Medulla oblongata (tissue), 1 donor: ENCODE results near the gene STK39.

Experiments
- DNase-seq: peaks from one replicate; pipeline ENCODE4 v3.0.0-alpha.2; 2015; ENCODE audit errors: extremely low spot score

STK39 gene

DNA sequence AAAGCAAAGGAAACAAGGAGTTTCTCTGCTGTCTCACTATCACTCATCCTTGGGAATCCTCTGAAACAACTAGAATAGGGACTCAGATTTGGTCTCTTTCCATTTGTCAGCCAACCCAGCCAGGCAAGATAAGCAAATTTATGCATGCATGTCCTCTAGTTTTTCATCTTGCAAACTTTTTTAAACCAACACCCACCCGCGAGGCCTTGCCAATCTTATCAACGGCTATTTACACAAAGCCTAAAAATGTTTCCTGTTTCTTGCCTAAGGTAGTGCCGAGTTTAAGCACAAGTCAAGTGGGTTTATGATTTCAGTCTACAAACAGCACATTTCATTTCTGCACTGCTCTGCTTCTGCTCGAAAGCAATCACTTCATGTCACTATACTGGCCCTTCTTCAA, 240.9 kb downstream of the STK39 start:
- no peak for DNase-seq

GRCh38 chr2:168005586-168005985, 241.8 kb downstream of the STK39 start:
- no peak for DNase-seq

GRCh38 chr2:168003876-168004275, 243.5 kb downstream of the STK39 start:
- no peak for DNase-seq

DNA sequence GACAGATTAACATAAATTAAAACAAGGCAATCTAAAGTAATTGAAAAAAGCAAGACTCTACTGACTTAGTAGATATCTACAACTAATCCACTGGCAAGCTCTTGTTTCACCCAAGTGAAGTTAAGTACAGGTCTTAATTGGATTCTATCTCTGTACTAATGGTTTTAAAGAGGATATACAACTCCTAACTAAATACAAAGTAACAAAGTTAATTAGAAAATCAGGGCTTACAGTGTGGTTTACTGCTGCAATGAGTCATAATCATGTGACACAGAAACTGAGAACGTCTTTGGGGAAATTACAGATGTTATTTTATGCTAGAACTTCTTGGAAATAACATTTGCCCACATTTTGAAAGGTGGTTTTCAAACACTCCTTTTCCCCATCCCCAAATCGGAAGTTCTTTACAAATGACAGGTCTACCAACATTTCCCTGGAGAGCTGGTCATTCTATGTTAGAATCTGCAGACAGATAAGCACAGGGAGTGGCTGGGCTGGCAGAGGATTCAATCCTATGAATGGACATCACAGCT, 245.3 kb downstream of the STK39 start:
- DNase-seq = no peak

DNA sequence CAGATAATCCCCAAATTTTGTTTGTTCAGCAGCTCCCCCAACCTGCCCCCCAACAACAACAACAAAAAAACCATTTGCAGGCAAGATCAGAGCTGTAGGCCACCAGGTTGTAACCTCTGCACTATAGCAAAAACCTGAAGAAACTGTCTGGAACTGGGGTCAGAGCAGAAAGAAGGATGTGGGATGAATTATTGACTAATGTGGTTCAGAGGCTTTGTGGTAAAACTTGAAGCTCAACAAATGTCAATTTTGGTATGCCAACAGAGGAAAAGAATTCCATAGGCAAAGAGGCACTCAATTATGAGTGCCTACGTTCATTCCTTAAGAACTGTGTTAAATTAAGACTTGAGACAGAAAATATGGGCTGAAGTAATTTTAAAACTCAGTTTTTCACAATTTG, 255.1 kb downstream of the STK39 start:
- DNase-seq = no peak

DNA sequence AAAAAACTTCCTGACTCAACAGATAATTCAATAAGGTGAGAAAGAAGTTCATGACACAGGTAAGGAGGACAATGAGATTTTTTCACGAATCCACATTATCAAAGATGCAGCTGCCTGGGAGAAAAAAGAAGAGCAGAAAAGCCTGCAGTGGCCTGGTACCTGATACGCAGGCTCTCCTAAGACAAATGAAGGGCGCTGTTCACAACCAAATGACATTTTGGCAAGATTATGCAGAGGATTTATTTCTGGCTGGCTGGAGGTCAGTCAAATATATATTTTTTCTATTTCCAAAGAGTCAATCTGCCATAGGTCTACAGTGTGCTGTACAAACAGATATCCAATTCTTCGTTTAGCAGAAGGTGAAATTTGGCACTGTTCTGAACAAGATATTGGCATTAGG, 257.3 kb downstream of the STK39 start:
- no peak for DNase-seq

DNA sequence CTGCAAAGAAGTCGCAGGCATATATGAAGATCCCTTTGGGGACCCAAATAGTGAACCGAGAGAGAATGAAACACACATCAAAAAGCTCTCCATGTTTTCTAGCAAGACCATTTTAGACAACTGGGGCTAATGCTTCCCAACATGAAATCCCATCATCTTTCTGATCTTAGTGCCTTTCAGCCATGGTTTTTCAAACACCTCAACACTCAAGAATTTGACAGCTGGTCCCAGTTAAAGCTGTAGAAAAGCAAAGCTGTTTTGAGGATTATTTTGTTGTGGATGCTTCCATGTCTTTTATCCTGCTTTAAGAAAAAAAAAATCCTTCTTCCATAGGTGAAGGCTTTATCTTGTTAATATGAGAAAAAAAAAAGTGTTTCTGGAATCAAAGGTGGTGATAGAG, 259.1 kb downstream of the STK39 start:
- no peak for DNase-seq

DNA sequence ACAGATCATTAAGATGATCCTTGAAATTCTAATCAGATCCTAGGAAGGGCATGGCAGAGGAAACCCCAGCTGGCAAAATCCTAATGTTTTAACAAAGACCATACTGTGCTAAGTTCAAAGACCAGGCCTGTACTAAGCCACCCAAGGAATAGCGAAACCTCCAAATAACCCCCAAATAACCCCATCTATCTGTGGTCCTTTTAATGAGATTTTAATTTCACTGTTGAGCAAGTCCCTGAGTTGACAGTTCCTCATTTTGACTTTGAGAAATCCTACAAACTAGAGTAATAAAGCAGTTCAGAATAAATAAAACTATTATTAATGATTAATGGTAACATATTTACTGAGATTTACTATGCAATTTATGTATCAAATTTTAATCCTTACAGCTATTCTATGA, 259.8 kb downstream of the STK39 start:
- no peak for DNase-seq

- DNase-seq = no peak
Measured at GRCh38 chr2:167987026-167987425, 260.4 kb downstream of the STK39 start.

DNA sequence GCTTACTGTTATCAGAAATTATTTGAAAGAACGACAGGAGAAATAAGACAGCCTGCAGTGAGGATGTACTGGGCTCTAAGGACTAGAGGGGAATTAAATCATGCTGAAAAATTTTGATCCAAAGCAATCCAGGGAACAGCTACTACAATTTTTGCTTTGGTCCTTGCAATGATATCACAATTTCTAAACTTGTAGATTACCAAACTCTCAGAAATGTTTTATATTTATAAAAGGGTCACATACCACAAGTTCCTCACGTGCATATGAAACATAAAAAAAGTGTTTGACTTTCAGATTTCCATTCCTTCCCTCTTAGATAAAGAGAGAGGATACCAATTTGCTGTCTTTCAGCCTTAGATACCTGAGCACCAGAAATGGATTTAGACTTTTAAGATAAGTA, 261.2 kb downstream of the STK39 start:
- no peak for DNase-seq

GRCh38 chr2:167981945-167982344, 265.4 kb downstream of the STK39 start:
- no peak for DNase-seq

DNA sequence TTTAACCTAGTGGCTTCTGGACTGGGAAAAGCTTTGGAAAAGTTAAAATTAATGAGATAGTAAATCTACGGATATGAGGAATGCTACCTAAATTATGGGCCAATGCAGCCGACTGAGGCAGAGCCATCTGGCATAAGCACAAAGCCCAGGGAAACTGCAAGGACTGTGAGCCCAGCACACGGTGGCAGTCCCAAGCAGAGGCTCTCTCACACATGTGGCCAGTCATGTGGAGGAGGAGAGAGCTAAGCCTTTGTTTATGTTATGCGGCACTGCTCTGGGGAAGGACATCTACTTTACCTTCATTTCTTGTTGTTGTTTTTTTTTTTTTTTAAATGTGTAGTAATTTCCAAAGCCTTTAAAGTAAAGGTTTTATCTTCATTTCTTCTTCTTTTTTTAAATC, 267.0 kb downstream of the STK39 start:
- peak; percentile 61 for DNase-seq

GRCh38 chr2:167972746-167973145, 274.6 kb downstream of the STK39 start:
- DNase-seq = no peak

- DNase-seq = no peak
Measured at GRCh38 chr2:167972020-167972419, 275.4 kb downstream of the STK39 start.

GRCh38 chr2:167966937-167967913, 280.2 kb downstream of the STK39 start:
- no peak for DNase-seq

DNA sequence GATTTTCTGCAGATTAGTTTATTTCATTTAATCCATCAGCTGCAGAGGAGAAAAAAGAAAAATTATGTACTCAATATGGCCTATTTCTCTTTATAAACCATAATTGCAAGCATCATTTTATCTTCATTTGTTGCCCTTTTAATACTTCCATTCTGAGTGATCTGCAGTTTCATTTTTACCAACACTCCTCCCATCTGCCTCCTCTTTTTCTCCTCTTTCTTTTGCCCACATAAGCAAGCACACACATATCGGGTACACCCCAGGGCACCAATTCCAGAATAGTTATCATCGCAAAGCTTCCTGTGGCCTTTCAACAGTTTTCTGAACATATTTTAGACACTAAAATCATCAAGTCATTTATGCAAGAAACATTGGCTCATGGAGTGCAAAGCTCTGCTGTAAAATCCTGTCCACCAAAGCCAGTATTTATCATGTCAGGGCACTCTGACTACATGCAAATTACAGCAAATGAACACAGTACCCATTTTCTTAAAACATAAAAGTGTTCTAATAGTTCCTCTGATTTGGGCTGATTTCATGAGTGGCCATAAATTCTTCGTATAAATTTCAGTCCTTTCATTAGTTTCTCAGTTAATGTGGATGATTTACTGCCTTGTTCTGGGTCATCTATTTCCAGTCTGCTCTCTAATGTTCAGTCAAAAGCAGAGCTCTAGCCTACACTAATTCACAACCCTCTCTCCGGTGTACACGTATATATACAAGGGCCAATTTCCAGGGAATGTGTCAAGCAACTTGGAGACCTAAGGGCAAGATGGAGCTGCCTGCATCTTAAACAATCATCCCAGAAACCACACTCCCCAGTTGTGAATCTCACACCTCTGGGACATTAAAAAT, 281.3 kb downstream of the STK39 start:
- DNase-seq = no peak

GRCh38 chr2:167964650-167965413, 282.6 kb downstream of the STK39 start:
- DNase-seq = peak; percentile 30

DNA sequence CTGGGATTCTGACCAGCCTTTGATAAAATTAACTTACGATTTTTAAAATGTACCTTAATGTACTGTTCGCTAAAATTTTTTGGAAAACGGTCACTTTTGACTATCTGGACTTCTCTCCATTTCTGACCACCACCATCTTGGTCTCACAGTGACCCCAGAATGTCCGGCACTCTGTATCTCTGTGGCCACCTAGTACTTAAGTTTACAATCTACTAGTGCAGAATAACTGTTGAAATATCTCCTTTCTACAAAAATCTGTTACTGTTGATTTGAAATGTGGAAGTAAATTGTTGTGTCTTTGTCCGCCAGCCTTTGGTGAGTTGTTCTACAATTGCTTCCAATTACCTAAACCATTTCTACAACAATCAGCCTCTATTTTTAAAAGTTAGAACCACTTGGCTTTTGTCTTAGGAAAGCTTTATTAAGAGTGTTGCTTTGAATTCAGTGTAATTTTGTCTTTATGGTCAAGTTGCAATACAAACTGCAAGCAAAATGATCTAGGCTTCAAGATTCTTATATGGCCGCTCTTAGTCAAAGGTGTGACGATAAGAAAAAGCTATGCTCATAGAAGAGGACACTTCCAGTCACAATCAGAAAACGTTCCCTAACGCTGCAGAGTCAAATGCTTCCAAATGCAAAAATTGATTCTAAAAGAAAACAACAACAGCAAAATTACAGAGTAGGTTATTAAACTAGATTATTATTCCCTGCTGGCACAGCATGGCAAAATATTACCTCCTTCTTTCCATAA, 283.3 kb downstream of the STK39 start:
- no peak for DNase-seq

GRCh38 chr2:167962436-167963226, 284.8 kb downstream of the STK39 start:
- no peak for DNase-seq

DNA sequence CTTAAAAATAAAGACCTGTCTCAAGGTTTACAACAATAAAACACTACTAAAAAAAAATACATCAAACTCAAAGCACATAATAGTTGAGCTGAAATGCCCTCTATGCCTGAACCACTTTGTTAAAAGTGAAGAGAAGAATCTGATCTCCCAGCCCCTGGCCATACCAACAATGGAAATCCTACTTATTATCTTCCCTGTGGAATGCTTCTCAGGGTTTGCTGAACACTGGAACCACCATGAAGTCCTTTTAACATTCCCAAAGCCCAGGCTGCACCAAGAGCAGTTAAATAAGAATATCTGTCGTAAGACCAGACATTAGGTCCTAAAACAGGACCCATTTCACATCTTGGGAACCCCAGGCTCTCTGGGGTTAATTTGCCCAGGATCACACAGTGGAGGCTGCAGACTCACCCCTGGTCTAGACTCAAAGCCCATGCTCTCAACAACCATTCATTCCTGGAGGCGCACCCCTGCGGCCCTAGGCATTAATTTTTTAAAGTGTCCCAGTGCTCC, 285.8 kb downstream of the STK39 start:
- DNase-seq = no peak
